PC-9 (cell line): ENCODE data around the gene SENP8. TPM values are rescaled to one million over a fixed set of nuclear protein-coding genes. Genes with fewer than 3 reads are reported as not detected.

Experiments
- BruUV-seq: library from RNA; stranded (reverse); fragments of 400-500 nt; replicated peaks from 2 replicates; lab custom pipeline; 2021; lab: Mats Ljungman, UMichigan
- CTCF ChIA-PET: fragments of 300-600 bp; sonication (Branson Sonifier 250); formaldehyde crosslinking; loops from one replicate; lab custom pipeline; 2022; ENCODE audit warnings: antibody characterized with exemption; lab: Charles Lee
- POLR2A ChIA-PET: fragments of 300-600 bp; sonication (Branson Sonifier 250); formaldehyde crosslinking; loops from one replicate; lab custom pipeline; 2022; ENCODE audit warnings: antibody characterized with exemption; ENCODE audit not compliant: unreplicated experiment; lab: Charles Lee
- DNase-seq, 2 experiments: peaks; one replicate each; pipeline versions ENCODE4 v3.0.0 to v3.0.0-alpha.2; 2015 to 2022; ENCODE audit warnings: mixed read lengths in 1 of 2
- H2AFZ ChIP-seq: fragments of 200-600 bp; sonication (generic); 2 replicates; pipeline ENCODE4 v1.8.1; 2017; ENCODE audit warnings: antibody characterized with exemption
- H3F3A ChIP-seq: fragments of 200-600 bp; sonication (generic); 2 replicates; pipeline ENCODE4 v1.8.1; 2017; ENCODE audit warnings: antibody characterized with exemption, mild to moderate bottlenecking, low read depth; ENCODE audit not compliant: insufficient read depth
- H3K27ac ChIP-seq: fragments of 200-600 bp; sonication (generic); 2 replicates; pipeline ENCODE4 v1.6.1; 2016; ENCODE audit warnings: mixed run types
- H3K27me3 ChIP-seq: fragments of 200-600 bp; sonication (generic); 2 replicates; pipeline ENCODE4 v1.6.1; 2016; ENCODE audit warnings: low read depth, mixed run types; ENCODE audit not compliant: insufficient read depth
- H3K36me3 ChIP-seq: fragments of 200-600 bp; sonication (generic); 2 replicates; pipeline ENCODE4 v1.6.1; 2016; ENCODE audit warnings: low read depth, mixed run types
- H3K4me1 ChIP-seq: fragments of 200-600 bp; sonication (generic); replicated peaks from 2 replicates; pipeline ENCODE4 v1.6.1; 2016; ENCODE audit warnings: mixed run types; ENCODE audit not compliant: insufficient read depth
- H3K4me2 ChIP-seq: fragments of 200-600 bp; sonication (generic); 2 replicates; pipeline ENCODE4 v1.6.1; 2017; ENCODE audit warnings: mixed run types
- H3K4me3 ChIP-seq: fragments of 200-600 bp; sonication (generic); 2 replicates; pipeline ENCODE4 v1.6.1; 2016; ENCODE audit warnings: mixed run types
- H3K79me2 ChIP-seq: fragments of 200-600 bp; sonication (generic); 2 replicates; pipeline ENCODE4 v1.6.1; 2017; ENCODE audit warnings: low read depth, mixed run types
- H3K9me2 ChIP-seq: fragments of 200-600 bp; sonication (generic); 2 replicates; pipeline ENCODE4 v1.8.1; 2017; ENCODE audit warnings: mild to moderate bottlenecking; ENCODE audit not compliant: insufficient read depth
- H3K9me3 ChIP-seq: fragments of 200-600 bp; sonication (generic); 2 replicates; pipeline ENCODE4 v1.8.1; 2016; ENCODE audit warnings: low read depth; ENCODE audit not compliant: insufficient read depth
- H4K20me1 ChIP-seq: fragments of 200-600 bp; sonication (generic); 2 replicates; pipeline ENCODE4 v1.8.1; 2017; ENCODE audit not compliant: insufficient read depth
- CTCF ChIP-seq: fragments of 200-600 bp; sonication (generic); conservative IDR thresholded peaks from 2 replicates; pipeline ENCODE4 v1.6.1; 2017; ENCODE audit warnings: mixed run types, antibody characterized with exemption, mild to moderate bottlenecking, moderate library complexity
- EZH2 ChIP-seq: fragments of 200-600 bp; sonication (generic); IDR thresholded peaks from 2 replicates; pipeline ENCODE4 v1.8.0; 2017; ENCODE audit warnings: antibody characterized with exemption, low read depth
- intact Hi-C: fragments of 100-400 bp; cut with micrococcal nuclease; formaldehyde crosslinking; loops from one replicate; pipeline ENCODE4 v1.10.0; 2022; ENCODE audit not compliant: unreplicated experiment
- total RNA-seq: library from RNA; stranded (reverse); gene quantifications from 2 replicates; pipeline ENCODE4 v1.2.3, GENCODE V29; 2021

Gene SENP8
- total RNA-seq, 1 experiment from 2014 or later = 3.8 TPM

DNA sequence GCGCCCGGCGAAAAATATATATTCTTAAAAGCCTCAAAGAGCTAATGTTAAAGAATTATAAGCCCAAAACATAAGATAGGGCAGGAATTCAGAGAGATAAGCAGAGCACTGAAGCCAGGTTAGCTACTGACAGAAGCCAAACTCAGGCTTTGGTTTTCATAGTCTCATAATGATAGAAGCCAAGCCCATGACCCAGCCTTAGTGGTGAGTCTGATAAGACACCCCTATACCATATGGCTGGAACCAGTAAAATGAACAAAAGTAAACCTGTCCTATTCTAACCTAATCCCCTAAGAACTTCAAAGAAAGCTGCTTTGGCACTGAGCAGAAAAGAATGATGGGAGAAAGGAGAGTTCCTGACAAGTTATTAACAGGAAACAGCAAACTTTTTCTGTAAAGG is 26.2 kb upstream of the SENP8 start:
- Histone ChIP-seq H3K27ac (no peak overlapping the region), H2AFZ (no peak overlapping the region), H4K20me1 (no peaks in the 10 kb centered on the region), H3K9me2 (no peaks in the 10 kb centered on the region), H3K79me2 (no peaks in the 10 kb centered on the region), H3K4me3 (no peak overlapping the region), H3K27me3 (no peaks in the 10 kb centered on the region), H3K9me3 (no peaks in the 10 kb centered on the region), H3K4me1 (no peaks in the 10 kb centered on the region), H3K4me2 (no peak overlapping the region), H3K36me3 (no peaks in the 10 kb centered on the region), H3F3A (no peaks in the 10 kb centered on the region)
- intact Hi-C loops = no loop called here
- CTCF ChIA-PET = no interaction called here
- TF ChIP-seq EZH2 = no peak
- TF ChIP-seq CTCF = no peak
- no peak for DNase-seq
- BruUV-seq = no TSS peak
- POLR2A ChIA-PET = no interaction called here

DNA sequence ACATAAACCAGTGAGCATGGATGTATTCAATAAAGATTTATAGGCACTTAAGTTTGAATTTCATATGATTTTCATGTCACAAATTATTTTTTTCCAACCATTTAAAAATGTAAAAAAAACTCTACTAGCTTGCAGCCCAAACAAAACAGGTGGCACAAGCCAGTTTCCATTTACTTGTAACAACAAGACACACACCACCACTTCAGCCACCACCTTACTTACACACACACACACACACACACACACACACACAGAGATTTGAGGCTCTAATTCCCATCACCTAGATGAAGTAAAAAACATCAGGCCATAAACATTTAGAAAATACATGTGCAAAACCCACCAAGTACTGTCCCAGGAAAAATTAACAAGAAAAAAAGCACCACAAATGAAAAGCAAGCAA is 25.5 kb upstream of the SENP8 start:
- H3K4me2 ChIP-seq = no peak overlapping the region
- H4K20me1 ChIP-seq = no peaks in the 10 kb centered on the region
- no peaks in the 10 kb centered on the region for H3K27me3 ChIP-seq
- no peak overlapping the region for H2AFZ ChIP-seq
- no peak for DNase-seq
- ChIA-PET CTCF (interaction anchor here (0.7 kb wide), 1 partner anchor 1650 kb away, joined by 5 read pairs; no protein-coding TSS in a partner anchor), POLR2A (no interaction called here)
- H3F3A ChIP-seq = no peaks in the 10 kb centered on the region
- no TSS peak for BruUV-seq
- no peaks in the 10 kb centered on the region for H3K36me3 ChIP-seq
- no peak for TF ChIP-seq CTCF
- TF ChIP-seq EZH2 = no peak
- no peaks in the 10 kb centered on the region for H3K4me1 ChIP-seq
- no peak overlapping the region for H3K4me3 ChIP-seq
- H3K27ac ChIP-seq = no peak overlapping the region
- H3K9me2 ChIP-seq = no peaks in the 10 kb centered on the region
- H3K9me3 ChIP-seq = no peaks in the 10 kb centered on the region
- intact Hi-C loops = no loop called here
- no peaks in the 10 kb centered on the region for H3K79me2 ChIP-seq

GRCh38 chr15:72096796-72097195 is 21.4 kb upstream of the SENP8 start:
- Histone ChIP-seq H4K20me1 (no peaks in the 10 kb centered on the region), H2AFZ (no peak overlapping the region), H3K4me1 (no peaks in the 10 kb centered on the region), H3F3A (no peaks in the 10 kb centered on the region), H3K9me2 (no peaks in the 10 kb centered on the region), H3K4me3 (no peak overlapping the region), H3K36me3 (no peaks in the 10 kb centered on the region), H3K4me2 (no peak overlapping the region), H3K79me2 (no peaks in the 10 kb centered on the region), H3K27ac (no peak overlapping the region), H3K27me3 (no peaks in the 10 kb centered on the region), H3K9me3 (no peaks in the 10 kb centered on the region)
- no peak for DNase-seq
- TF ChIP-seq EZH2 (no peak), CTCF (no peak)
- intact Hi-C loops = no loop called here
- ChIA-PET POLR2A (no interaction called here), CTCF (no interaction called here)
- no TSS peak for BruUV-seq
